Thoracic aorta (tissue), 2 donors: ENCODE results near the gene RND2. TPM values are rescaled to one million over a fixed set of nuclear protein-coding genes. Genes with fewer than 3 reads are reported as not detected.
"Not testable (repeated sequence)": the region's sequence is repeated elsewhere in the genome, so short reads cannot be mapped to it uniquely, and the experiment has no call there.

Source experiments
- ATAC-seq: fragments of 150-250 bp; one replicate; pipeline ENCODE4 v1.8.0; 2017; ENCODE audit warnings: low read depth; ENCODE audit not compliant: insufficient number of reproducible peaks, low FRiP score
- DNase-seq: peaks from one replicate; pipeline ENCODE4 v3.0.0-alpha.2; 2020; ENCODE audit warnings: low spot score
- H3K27ac ChIP-seq, 2 donors: fragments of 200-600 bp; sonication (generic); 1 replicate in 1 of 2; 2 replicates in 1 of 2; pipeline ENCODE4 v1.5.1; 2016; ENCODE audit warnings: mild to moderate bottlenecking in 2 of 2, moderate library complexity in 2 of 2
- H3K27me3 ChIP-seq: fragments of 200-600 bp; sonication (generic); replicated peaks from 2 replicates; pipeline ENCODE4 v1.6.0; 2016; ENCODE audit warnings: mild to moderate bottlenecking; ENCODE audit not compliant: insufficient read depth
- H3K36me3 ChIP-seq: fragments of 200-600 bp; sonication (generic); one replicate; pipeline ENCODE4 v1.5.1; 2016
- H3K4me1 ChIP-seq, 2 donors: fragments of 200-600 bp; sonication (generic); 1 replicate in 1 of 2; 2 replicates in 1 of 2; pipeline versions ENCODE4 v1.5.1 to v1.6.0; 2016; ENCODE audit warnings: low read depth in 2 of 2, mild to moderate bottlenecking in 1 of 2; ENCODE audit not compliant: control insufficient read depth in 1 of 2
- H3K4me3 ChIP-seq: fragments of 200-600 bp; sonication (generic); 2 replicates; pipeline ENCODE4 v1.5.1; 2016; ENCODE audit warnings: mild to moderate bottlenecking
- H3K9me3 ChIP-seq: fragments of 200-600 bp; sonication (generic); 2 replicates; pipeline ENCODE4 v1.5.1; 2016
- CTCF ChIP-seq: fragments of 200-600 bp; sonication (generic); IDR thresholded peaks from one replicate; pipeline ENCODE4 v1.5.1; 2019; ENCODE audit warnings: antibody characterized with exemption
- total RNA-seq, 2 donors: library from RNA; depleted of rRNA; stranded (reverse); fragments of >200 nt; gene quantifications; one replicate each; pipeline versions ENCODE4 v1.1.0 to v1.2.3, GENCODE V29; 2016

RND2 gene
- total RNA-seq, 2 donors from 2014 or later = 0.81 to 2.4 TPM

- Histone ChIP-seq H3K36me3 (peaks cover 32% of the 10 kb centered on the region), H3K9me3 (no peaks in the 10 kb centered on the region), H3K4me1 (no peaks in the 10 kb centered on the region), H3K27me3 (no peaks in the 10 kb centered on the region), H3K27ac (no peak overlapping the region), H3K4me3 (no peak overlapping the region)
- DNase-seq = no peak
- no peak for TF ChIP-seq CTCF
- ATAC-seq = no peak
Observed at GRCh38 chr17:42991471-42991870, 33.6 kb upstream of the RND2 start.

- DNase-seq (no peak), ATAC-seq (no peak)
- Histone ChIP-seq H3K27me3 (no peaks in the 10 kb centered on the region), H3K4me3 (no peak overlapping the region), H3K9me3 (no peaks in the 10 kb centered on the region), H3K4me1 (peaks cover 5 to 7% of the 10 kb centered on the region in 2 donors), H3K36me3 (peaks cover 30% of the 10 kb centered on the region), H3K27ac (no peak overlapping the region)
- TF ChIP-seq CTCF = no peak
Observed at GRCh38 chr17:42992872-42993271, 32.2 kb upstream of the RND2 start.

GRCh38 chr17:42993913-42994312, 31.1 kb upstream of the RND2 start:
- H3K4me3 ChIP-seq, H3K27ac ChIP-seq, H3K9me3 ChIP-seq, ATAC-seq, H3K27me3 ChIP-seq, H3K4me1 ChIP-seq, DNase-seq: not testable (repeated sequence)
- peaks cover 26% of the 10 kb centered on the region for H3K36me3 ChIP-seq

GRCh38 chr17:42997390-42997983, 27.5 kb upstream of the RND2 start:
- Histone ChIP-seq H3K4me1 (peaks cover 14 to 20% of the 10 kb centered on the region in 2 donors), H3K4me3 (peak overlapping the region; percentile 90), H3K27ac (peak overlapping the region; percentile 47 to 91), H3K27me3 (no peaks in the 10 kb centered on the region), H3K9me3 (no peaks in the 10 kb centered on the region), H3K36me3 (peaks cover 21% of the 10 kb centered on the region)
- TF ChIP-seq CTCF = no peak
- ATAC-seq = no peak
- DNase-seq = no peak

- Histone ChIP-seq H3K4me3 (peak within 1 kb of the TSS; percentile 90), H3K36me3 (peaks cover 27% of the 10 kb centered on the region), H3K27ac (peak within 1 kb of the TSS; percentile 91 to 94), H3K4me1 (peaks cover 14 to 21% of the 10 kb centered on the region in 2 donors), H3K27me3 (no peaks in the 10 kb centered on the region), H3K9me3 (no peaks in the 10 kb centered on the region)
- ATAC-seq = peak; percentile 94
- DNase-seq = peak; percentile 95
- TF ChIP-seq CTCF = peak; percentile 92
Observed at GRCh38 chr17:42997984-42998938, 26.8 kb upstream of the RND2 start, which contains the start of gene RPL27. Gene RPL27, plus strand, starts transcription at chr17:42998419. Its CDS starts 332 bp downstream, at chr17:42998751.
